Renal pelvis (tissue), 4 donors: ENCODE measurements around the gene PRODH. TPM values are rescaled to one million over a fixed set of nuclear protein-coding genes. Genes with fewer than 3 reads are reported as not detected.
"Not testable (repeated sequence)": the region's sequence is repeated elsewhere in the genome, so short reads cannot be mapped to it uniquely, and the experiment has no call there.

Experiments
- DNase-seq: peaks from one replicate; pipeline ENCODE4 v3.0.0-alpha.2; 2013
- polyA plus RNA-seq, 3 donors: library from polyadenylated mRNA; unstranded; fragments of 120-200 nt; gene quantifications; one replicate each; pipeline ENCODE4 v1.2.1, GENCODE V29; 2013; ENCODE audit not compliant: insufficient read length in 3 of 3

Gene PRODH
- polyA plus RNA-seq, 3 donors = 27.2 to 30.4 (median 28.9) TPM

- not testable (repeated sequence) for DNase-seq
Observed at GRCh38 chr22:18912264-18912946, 23.7 kb downstream of the PRODH start.

DNA sequence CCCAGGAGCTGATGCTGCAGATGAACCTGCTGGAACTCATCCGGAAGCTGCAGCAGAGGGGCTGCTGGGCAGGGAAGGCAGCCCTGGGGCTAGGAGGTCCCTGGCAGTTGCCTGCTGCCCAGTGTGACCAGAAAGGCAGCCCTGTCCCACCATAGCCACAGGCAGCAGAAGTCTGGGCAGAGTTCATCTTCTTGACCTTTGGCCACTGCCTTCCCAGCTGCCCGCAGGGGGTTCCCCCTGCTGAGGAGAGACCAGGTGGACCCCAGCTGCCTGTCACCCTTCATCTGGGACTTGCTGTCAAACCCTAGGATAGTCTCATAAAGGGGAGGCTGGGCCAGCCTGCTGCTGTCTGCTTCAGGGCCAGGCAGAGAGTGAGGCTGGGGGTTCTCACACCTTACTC is 24.6 kb downstream of the PRODH start:
- DNase-seq = not testable (repeated sequence)

DNA sequence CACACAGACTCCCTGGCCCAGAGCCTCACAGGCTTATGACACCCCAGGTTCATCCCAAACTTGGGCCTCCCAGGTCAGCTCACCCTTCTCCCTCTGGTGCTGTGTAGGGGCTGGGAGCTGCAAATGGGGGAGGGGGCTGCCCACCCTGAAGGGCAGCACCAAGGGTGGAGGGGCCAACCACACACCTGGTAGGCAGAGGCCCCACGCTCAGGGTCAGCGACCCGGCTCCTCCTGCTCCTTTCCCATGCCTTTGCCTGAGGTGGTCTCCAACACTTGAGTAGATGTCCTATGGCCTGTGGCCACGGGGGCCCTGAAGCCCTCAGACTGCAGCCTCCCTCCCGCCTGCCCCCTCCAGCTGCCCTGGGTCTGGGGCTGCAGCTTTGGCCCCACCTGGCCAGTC is 26.5 kb downstream of the PRODH start:
- DNase-seq = no peak

GRCh38 chr22:18906896-18907295 is 29.2 kb downstream of the PRODH start:
- no peak for DNase-seq

GRCh38 chr22:18906410-18906745 is 29.7 kb downstream of the PRODH start:
- not testable (repeated sequence) for DNase-seq

- DNase-seq = no peak
Observed at GRCh38 chr22:18905540-18906409, 30.3 kb downstream of the PRODH start, which contains the start of gene DGCR6. Gene DGCR6 (plus strand): TSS chr22:18906320. CDS start chr22:18906375, 55 bp downstream.

DNA sequence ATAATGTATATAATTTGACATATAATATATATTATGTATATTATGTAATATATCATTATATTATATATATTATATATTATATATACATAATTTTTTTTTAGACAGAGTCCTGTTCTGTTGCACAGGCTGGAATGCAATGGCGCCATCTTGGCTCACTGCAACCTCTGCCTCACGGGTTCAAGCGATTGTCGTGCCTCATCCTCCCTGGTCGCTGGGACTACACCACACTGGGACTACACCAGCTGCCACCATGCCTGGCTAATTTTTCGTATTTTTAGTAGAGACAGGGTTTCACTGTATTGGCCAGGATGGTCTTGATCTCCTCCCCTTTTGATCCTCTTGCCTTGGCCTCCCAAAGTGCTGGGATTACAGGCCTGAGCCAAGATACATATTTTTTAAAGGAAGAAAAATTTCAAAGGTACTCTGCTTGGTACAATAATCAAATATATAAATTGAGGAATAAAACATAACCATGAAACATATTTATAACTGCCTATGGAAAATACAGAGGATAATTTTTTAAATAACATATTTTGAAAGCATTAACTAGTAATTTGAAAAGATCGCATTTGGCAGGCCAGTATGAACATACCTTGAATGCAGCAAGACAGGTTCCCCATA is 39.9 kb downstream of the PRODH start:
- not testable (repeated sequence) for DNase-seq

GRCh38 chr22:18893775-18894174 is 42.3 kb downstream of the PRODH start:
- not testable (repeated sequence) for DNase-seq

- DNase-seq = not testable (repeated sequence)
Observed at GRCh38 chr22:18890510-18891192, 45.4 kb downstream of the PRODH start.

GRCh38 chr22:18888115-18888514 is 48.0 kb downstream of the PRODH start:
- no peak for DNase-seq

DNA sequence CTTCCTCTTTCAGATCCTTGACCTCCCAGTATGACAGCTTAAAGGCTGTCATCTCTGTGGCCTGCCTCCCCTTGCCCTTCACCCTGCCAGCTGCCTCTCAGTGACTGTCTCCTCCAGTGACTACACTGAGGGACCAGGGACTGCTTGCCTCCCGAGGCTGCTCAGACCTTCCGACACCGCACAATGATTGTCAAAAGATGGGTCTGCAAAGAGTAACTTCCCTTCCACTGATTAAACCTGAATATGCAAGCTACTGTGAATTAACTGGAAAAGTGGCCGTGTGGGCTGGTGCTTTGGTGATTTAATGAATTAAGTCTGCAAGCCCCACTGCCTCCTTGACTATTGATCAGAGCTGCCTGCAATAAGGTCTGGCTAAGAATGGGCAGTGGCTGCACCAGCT is 51.6 kb downstream of the PRODH start:
- DNase-seq = not testable (repeated sequence)

DNA sequence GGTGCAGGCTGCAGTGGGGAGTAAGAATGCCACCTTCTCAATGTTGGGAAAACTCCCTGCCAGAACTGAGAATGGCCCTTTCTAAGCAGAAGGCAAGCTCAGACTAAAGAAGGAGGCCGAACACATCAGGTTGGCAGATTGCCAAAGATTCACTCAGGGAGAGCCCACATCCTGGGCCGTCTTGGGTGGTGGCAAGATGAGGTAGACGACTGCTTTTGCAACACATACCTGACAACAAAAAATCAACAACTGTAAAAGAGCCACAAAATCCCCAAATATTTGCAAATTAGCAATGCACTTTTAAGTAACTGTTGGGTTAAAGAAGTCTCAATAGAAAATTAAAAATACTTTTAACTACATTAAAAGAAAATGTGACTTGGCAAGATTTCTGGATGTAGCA is 54.8 kb downstream of the PRODH start:
- not testable (repeated sequence) for DNase-seq

Other genes with a start within 250 kb of the PRODH start
- 10 to 100 TPM; 12.9 to 14.4 (median 13.6) TPM for gene DGCR6, start 30.0 kb downstream of the PRODH start, polyA plus RNA-seq
- 10 to 100 TPM; 75.2 to 88.1 (median 81.3) TPM for gene DGCR2, start 186.1 kb upstream of the PRODH start, polyA plus RNA-seq
- not detected for gene TSSK2, start 195.0 kb upstream of the PRODH start, polyA plus RNA-seq
- gene ESS2, start 208.4 kb upstream of the PRODH start, polyA plus RNA-seq = 10 to 100 TPM; 15.3 to 18.7 (median 16.7) TPM
- not detected for gene GSC2, start 214.0 kb upstream of the PRODH start, polyA plus RNA-seq
- gene SLC25A1, start 242.4 kb upstream of the PRODH start, polyA plus RNA-seq = 100 to 1,000 TPM in 1 of 3 donors, 10 to 100 TPM in 2; 85.8 to 105 (median 86.6) TPM